ENCODE results near the gene TIMP2.

TIMP2 gene

DNA sequence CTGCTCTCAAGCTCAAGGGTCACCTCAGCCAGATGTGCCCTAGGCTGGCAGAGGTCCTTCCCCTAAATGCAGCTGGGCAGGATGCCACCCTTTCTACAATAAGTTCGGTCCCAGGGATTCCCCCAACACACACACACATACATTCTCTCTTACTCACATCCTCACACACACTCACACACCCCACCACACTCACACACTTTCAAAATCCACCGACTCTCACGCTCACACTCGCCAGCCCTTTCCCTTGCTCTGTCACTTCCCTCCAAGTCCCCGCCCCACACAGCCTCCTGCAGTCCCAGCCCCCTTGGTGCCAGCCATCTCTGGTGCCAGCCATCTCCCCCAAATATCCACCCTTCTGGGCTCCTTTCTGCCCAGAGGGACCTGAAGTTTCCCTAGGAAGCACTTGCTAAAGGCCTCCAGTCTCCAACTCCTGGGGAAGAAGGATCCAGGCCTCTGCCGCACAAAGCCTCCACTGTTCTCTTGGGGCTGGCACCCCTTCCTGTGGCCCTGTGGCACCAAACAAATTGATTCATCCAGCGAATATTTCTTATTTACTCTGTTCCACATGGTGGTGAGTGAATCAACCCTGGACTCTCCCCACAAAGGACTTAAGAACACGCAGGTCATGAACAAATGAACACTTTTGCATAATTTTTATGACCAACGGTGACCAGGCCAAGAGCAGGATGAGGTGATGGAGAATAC lies 80.7 kb downstream of the TIMP2 start:
- TF ChIP-seq POLR2AphosphoS5 (IDR thresholded peaks at IDR 0.05; ENCODE audit: low read depth, low read length) (no peak), POLR2A (IDR thresholded peaks at IDR 0.05; ENCODE audit: low read depth, low read length) (no peak), TAF1 (IDR thresholded peaks at IDR 0.05; ENCODE audit: borderline replicate concordance, low read depth, low read length) (no peak)
- DNase-seq (ENCODE audit: insufficient read length) (no peak), FAIRE-seq (no peak)

DNA sequence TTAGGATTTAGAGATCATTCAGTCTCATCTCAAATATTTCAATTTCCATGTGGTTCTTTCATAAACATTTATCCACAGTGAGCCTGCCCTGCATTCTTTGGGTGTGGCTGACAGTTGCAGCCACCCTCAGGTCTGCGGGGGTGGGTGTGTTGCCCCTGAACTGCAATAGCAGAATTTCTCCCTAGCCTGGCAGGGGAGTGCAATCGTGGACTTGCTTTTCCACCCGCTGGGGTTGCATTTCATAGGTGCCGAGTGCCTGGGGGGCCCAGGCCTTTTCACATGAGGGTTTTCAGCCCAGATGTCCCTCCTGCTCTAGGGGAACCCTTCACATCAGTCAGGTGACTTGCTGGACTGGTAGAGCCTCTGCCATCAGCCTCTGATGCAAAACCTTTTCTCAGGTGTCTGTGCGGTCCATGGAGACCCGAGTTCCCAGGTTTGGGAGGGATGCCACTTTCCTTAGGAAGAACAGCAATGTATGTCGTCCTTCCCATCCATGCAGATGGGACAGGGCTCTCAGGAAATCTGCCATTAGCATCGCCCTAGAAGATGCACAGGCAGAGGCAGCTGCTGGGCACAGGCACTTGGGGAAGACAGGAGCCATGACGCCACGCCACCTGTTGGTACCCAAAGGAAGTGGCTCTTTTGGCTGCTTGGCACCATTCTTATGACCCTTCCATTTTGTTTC lies 82.2 kb downstream of the TIMP2 start:
- DNase-seq (ENCODE audit: insufficient read length), result peak; percentile 52
- TF ChIP-seq POLR2AphosphoS5 (IDR thresholded peaks at IDR 0.05; ENCODE audit: low read depth, low read length), result no peak
- TF ChIP-seq POLR2A (IDR thresholded peaks at IDR 0.05; ENCODE audit: low read depth, low read length), result no peak
- TF ChIP-seq TAF1 (IDR thresholded peaks at IDR 0.05; ENCODE audit: borderline replicate concordance, low read depth, low read length), result no peak
- no peak for FAIRE-seq

DNA sequence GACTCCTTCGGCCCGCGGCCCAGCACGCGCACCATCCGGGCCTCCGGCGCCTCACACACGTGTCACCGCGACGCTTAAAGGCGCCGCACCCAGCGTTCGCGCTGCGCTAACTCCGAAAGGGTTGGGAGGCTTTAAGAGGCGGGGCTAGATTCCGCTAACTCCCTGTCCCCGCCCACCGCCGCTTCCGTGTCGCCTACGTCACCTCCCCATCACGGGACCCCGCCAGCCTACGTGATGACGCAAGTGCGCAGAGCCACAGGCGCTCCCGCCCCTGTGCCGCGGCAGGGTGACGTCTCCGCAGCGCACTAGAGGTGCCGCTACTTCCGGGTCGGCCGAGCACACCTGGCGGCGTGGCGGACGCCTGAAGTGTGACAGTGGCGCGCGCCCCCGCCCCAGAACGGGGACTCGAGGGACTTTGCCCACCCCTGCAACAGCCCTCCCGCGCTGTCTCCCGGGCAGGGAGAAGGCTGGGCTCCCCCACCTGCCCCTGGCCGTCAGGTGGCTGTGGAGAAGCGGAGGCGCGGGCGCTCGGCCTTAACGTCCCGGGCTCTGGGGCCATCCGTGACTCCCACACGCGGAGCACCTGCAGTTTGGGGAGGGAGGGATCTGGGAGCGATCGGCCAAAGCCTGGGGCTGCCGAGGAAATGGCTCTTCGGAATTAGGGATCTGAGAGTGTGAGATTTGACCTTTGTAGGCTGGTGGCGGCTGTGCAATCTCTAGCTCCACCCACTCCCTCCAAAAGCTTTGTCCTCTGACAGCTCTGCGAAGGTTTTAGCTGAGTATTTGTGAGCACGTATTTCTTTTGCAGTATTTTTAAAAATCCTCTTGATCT lies 84.2 kb downstream of the TIMP2 start, which contains the start of gene USP36:
TSS of gene USP36 (minus strand) at position 35 of the 832 bp plus-strand sequence. CDS start 4,451 bp downstream, outside the sequence.
- DNase-seq (ENCODE audit: insufficient read length) (peak; percentile 95), FAIRE-seq (peak; percentile 99)
- TF ChIP-seq POLR2A (IDR thresholded peaks at IDR 0.05; ENCODE audit: low read depth, low read length) (peak; percentile 83), TAF1 (IDR thresholded peaks at IDR 0.05; ENCODE audit: borderline replicate concordance, low read depth, low read length) (peak; percentile 56), POLR2AphosphoS5 (IDR thresholded peaks at IDR 0.05; ENCODE audit: low read depth, low read length) (peak; percentile 72)

DNA sequence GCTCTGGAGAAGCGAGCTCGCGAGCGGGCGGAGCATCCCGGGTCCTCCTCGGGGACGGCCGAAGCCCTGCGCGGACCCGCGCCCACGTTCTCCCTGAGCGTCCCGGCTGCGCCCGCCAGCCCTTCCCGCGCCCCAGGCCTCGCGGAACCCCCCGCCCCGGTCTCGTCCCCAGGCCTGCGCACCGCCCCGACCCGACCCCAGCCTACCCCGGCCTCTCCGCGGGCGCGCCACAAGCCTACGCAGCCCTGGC lies 84.7 kb downstream of the TIMP2 start:
- no peak for FAIRE-seq
- no peak for DNase-seq (ENCODE audit: insufficient read length)
- TF ChIP-seq TAF1 (IDR thresholded peaks at IDR 0.05; ENCODE audit: borderline replicate concordance, low read depth, low read length) (no peak), POLR2A (IDR thresholded peaks at IDR 0.05; ENCODE audit: low read depth, low read length) (no peak; the same call in 1 of the 2 replicates), POLR2AphosphoS5 (IDR thresholded peaks at IDR 0.05; ENCODE audit: low read depth, low read length) (no peak; the same call in 1 of the 2 replicates)

DNA sequence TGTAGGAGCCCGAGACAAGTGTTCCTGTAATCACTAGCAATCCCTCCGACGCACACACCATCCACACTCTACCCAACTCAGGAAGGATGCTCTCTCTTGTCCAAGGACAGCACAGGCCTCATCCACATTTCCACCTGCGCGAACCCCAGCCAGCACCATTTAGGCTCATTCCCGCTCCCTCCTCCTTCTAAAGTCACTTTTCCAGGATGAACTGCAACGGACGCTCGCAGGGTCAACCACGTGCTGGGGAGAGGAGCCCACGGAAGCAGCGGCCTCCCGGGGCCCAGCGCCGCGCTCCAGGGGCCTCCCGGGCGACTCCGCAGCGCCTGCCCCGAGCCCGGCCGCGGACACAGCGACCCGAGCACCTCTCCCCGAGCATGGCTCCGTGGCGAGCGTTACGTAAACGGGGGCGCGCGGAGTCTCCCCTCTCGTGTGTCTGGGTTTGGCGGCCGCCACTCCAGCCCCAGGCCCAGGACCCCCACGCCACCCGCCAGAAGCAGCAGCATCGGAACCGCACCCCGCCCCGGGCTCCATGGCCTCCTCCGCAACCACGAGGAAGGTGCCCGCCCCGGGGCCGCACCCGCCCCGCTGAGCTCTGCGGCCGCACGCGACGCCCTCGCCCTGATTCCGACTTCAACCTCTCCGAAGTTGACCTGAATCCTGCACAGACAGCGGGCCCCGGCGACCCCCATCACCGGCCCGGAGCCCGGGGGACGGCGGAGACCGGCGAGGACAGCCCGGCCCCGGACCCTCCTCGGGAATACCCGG lies 85.2 kb downstream of the TIMP2 start:
- FAIRE-seq (peak; percentile 36), DNase-seq (ENCODE audit: insufficient read length) (peak; percentile 51)
- TF ChIP-seq TAF1 (IDR thresholded peaks at IDR 0.05; ENCODE audit: borderline replicate concordance, low read depth, low read length), result 0 out of 2 replicates have a peak, but pooled peaks have one; percentile 23
- peak; percentile 45; the same call in 1 of the 2 replicates for TF ChIP-seq POLR2A (IDR thresholded peaks at IDR 0.05; ENCODE audit: low read depth, low read length)
- TF ChIP-seq POLR2AphosphoS5 (IDR thresholded peaks at IDR 0.05; ENCODE audit: low read depth, low read length), result peak; percentile 64; the same call in 1 of the 2 replicates

DNA sequence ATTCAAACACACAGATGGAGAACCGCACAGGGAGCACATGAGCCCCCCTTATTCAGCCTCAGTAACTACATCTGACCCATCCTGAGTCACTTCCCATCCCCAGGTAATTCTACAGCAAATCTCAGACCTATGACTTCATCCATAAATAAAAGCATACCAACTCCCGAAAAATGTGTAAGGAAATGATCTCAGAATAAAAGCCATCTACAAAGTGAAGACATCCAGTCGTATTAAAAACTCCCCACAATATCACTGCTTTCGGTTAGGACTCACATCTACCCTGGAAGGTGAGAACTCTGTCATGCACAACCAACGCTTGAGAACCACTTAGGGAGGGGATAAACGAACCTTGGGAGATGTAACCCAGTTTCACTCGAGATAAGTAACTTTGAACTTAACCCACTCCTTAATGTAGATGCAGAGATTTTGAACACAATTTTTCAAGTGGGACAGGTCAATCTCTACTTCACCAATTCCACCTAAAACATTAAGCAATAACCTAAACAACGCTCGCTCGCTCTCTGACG lies 85.9 kb downstream of the TIMP2 start:
- TF ChIP-seq POLR2AphosphoS5 (IDR thresholded peaks at IDR 0.05; ENCODE audit: low read depth, low read length) (no peak), TAF1 (IDR thresholded peaks at IDR 0.05; ENCODE audit: borderline replicate concordance, low read depth, low read length) (no peak), POLR2A (IDR thresholded peaks at IDR 0.05; ENCODE audit: low read depth, low read length) (no peak)
- FAIRE-seq (no peak), DNase-seq (ENCODE audit: insufficient read length) (no peak)

DNA sequence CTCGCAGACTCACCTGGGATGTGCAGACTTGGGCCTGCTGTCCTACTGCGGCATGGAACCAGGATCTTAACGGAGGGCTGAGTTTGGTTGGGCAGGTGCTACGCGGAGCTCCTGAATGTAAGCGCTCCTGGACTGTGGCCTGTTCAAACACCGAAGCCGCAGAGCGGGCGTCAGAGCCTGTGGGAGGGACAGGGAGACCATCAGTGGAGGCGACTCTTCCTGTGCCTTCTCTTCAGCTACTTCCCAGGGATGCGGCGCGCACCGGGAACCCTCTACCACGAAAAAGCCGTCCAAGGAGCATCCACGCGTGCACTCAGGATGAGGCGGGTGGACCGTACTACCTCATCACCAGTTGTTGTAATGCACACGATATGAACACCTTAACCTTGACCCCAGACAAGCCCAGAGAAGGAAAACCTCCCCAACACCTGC lies 86.6 kb downstream of the TIMP2 start:
- TF ChIP-seq POLR2AphosphoS5 (IDR thresholded peaks at IDR 0.05; ENCODE audit: low read depth, low read length), result no peak
- TF ChIP-seq POLR2A (IDR thresholded peaks at IDR 0.05; ENCODE audit: low read depth, low read length), result no peak
- no peak for TF ChIP-seq TAF1 (IDR thresholded peaks at IDR 0.05; ENCODE audit: borderline replicate concordance, low read depth, low read length)
- FAIRE-seq (no peak), DNase-seq (ENCODE audit: insufficient read length) (no peak)

DNA sequence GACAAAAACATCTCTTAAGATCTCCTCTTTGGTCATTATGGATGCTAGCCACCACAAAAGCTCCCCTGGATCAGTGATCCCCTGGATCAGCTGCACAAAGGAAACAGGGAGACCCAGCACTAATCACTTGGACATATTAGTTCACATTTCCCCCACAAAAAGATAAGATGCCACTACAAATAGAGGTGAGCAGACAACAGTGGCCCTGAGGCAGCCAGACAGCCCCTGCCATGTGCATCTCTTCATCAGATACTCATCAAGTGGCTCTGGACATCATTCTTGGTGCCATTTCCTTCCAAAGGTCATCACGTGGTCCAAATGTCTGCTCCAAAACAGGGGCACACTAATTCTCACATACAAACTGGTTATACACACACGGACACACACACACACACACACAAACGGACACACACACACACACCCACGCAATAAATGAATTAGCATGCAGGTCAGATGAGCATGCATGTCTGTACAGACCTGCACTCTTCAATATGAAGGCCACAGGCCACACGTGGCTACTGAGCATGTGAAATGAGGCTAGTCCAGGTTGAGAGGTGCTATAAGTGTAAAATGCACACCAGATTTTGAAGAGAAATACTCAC lies 88.7 kb downstream of the TIMP2 start:
- no peak for FAIRE-seq
- no peak for TF ChIP-seq POLR2A (IDR thresholded peaks at IDR 0.05; ENCODE audit: low read depth, low read length)
- TF ChIP-seq TAF1 (IDR thresholded peaks at IDR 0.05; ENCODE audit: borderline replicate concordance, low read depth, low read length), result no peak
- TF ChIP-seq POLR2AphosphoS5 (IDR thresholded peaks at IDR 0.05; ENCODE audit: low read depth, low read length), result no peak
- DNase-seq (ENCODE audit: insufficient read length), result no peak

DNA sequence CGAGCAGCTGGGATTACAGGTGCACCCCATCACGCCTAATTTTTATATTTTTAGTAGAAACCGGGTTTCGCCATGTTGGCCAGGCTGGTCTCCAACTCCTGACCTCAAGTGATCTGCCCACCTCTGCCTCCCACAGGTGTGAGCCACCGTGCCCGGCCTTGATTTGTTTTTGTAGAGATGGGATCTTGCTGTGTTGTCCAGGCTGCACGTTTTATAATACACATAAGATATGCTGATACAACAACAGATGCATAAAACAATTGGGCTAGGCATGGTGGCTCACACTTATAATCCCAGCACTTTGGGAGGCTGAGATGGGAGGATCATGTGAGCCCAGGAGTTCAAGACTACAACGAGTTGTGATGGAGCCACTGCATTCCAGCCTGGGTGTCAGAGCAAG lies 90.6 kb downstream of the TIMP2 start:
- TF ChIP-seq POLR2AphosphoS5 (IDR thresholded peaks at IDR 0.05; ENCODE audit: low read depth, low read length) (no peak), TAF1 (IDR thresholded peaks at IDR 0.05; ENCODE audit: borderline replicate concordance, low read depth, low read length) (no peak), POLR2A (IDR thresholded peaks at IDR 0.05; ENCODE audit: low read depth, low read length) (no peak)
- FAIRE-seq (no peak), DNase-seq (ENCODE audit: insufficient read length) (no peak)

DNA sequence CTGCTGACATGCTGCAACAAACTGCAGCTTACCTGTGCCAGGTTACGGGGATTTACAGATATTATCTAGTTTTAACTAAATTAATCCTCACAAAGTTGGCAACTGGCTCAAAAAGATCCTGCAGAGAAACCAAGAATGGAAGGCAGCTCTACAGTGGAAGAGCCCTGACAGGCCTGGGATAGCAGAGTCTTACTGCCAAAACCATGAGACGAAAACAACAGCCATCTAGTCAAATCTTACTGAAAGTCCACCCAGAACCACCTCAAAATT lies 92.7 kb downstream of the TIMP2 start:
- TF ChIP-seq POLR2A (IDR thresholded peaks at IDR 0.05; ENCODE audit: low read depth, low read length), result no peak
- FAIRE-seq (no peak), DNase-seq (ENCODE audit: insufficient read length) (no peak)
